Measurements from ENCODE around the gene CPXM1.

DNA sequence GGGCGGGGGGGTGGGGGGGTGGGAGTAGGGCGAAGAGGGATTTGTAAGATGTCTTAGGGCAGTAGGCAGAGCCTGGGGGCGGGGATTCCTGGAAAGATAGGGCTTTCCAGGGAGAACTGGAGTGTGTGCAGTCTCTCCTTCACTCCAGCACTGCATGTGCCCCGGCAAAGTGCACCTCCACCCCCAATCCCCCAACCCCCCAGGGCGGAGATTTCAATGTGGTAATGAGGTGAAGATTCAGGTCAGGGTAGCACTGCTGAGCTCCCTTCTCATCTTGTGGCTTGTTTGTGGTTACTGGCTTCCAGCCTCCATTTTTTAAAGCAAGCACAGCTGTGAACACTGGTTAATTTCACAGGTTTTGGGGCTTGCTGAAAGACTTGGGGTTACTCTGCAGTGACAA lies 21.6 kb upstream of the CPXM1 start:
- TF ChIP-seq, protein P1, sequence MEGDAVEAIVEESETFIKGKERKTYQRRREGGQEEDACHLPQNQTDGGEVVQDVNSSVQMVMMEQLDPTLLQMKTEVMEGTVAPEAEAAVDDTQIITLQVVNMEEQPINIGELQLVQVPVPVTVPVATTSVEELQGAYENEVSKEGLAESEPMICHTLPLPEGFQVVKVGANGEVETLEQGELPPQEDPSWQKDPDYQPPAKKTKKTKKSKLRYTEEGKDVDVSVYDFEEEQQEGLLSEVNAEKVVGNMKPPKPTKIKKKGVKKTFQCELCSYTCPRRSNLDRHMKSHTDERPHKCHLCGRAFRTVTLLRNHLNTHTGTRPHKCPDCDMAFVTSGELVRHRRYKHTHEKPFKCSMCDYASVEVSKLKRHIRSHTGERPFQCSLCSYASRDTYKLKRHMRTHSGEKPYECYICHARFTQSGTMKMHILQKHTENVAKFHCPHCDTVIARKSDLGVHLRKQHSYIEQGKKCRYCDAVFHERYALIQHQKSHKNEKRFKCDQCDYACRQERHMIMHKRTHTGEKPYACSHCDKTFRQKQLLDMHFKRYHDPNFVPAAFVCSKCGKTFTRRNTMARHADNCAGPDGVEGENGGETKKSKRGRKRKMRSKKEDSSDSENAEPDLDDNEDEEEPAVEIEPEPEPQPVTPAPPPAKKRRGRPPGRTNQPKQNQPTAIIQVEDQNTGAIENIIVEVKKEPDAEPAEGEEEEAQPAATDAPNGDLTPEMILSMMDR (IDR thresholded peaks at IDR 0.05; ENCODE audit: extremely low read depth in 1 of 2, insufficient read depth in 1 of 2, low read depth in 1 of 2, low read length in 2 of 2): no peak
- no peak for TF ChIP-seq POLR2AphosphoS5 (IDR thresholded peaks at IDR 0.05; ENCODE audit: insufficient read depth, low read depth, low read length)
- TF ChIP-seq EZH2 (IDR thresholded peaks at IDR 0.05; ENCODE audit: borderline replicate concordance, low read depth, low read length, severe bottlenecking): no peak
- no peak for TF ChIP-seq POLR2A (IDR thresholded peaks at IDR 0.05; ENCODE audit: low read depth, low read length)
- TF ChIP-seq, protein P2, sequence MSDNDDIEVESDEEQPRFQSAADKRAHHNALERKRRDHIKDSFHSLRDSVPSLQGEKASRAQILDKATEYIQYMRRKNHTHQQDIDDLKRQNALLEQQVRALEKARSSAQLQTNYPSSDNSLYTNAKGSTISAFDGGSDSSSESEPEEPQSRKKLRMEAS (IDR thresholded peaks at IDR 0.05; ENCODE audit: insufficient read depth, insufficient read length): no peak
- TF ChIP-seq JUN (IDR thresholded peaks at IDR 0.05; ENCODE audit: borderline replicate concordance, insufficient read depth, insufficient read length, low read depth): no peak
- TF ChIP-seq GATA2 (IDR thresholded peaks at IDR 0.05; ENCODE audit: insufficient read depth, insufficient read length, low read depth, low read length): no peak

Data from endothelial cell of umbilical vein (primary cell).